HG03378 (cell line): ENCODE results near the gene MLANA.

Experiments used
- ATAC-seq: cut with Tn5 transposase; IDR thresholded peaks from one replicate; pipeline ENCODE4 v1.9.1; 2021; ENCODE audit warnings: mild to moderate bottlenecking, moderate library complexity; ENCODE audit not compliant: unreplicated experiment

MLANA gene

GRCh38 chr9:5897851-5898250, 7.2 kb downstream of the MLANA start:
- no peak for ATAC-seq

- ATAC-seq, result no peak
Measured at GRCh38 chr9:5899292-5899691, 8.6 kb downstream of the MLANA start.

- ATAC-seq, result no peak
Measured at GRCh38 chr9:5900622-5901021, 9.9 kb downstream of the MLANA start.

- ATAC-seq, result no peak
Measured at GRCh38 chr9:5902377-5902776, 11.7 kb downstream of the MLANA start.

GRCh38 chr9:5908918-5909317, 18.2 kb downstream of the MLANA start:
- ATAC-seq, result no peak

GRCh38 chr9:5909976-5910375, 19.3 kb downstream of the MLANA start:
- ATAC-seq, result no peak

GRCh38 chr9:5910413-5911057, 19.8 kb downstream of the MLANA start:
- no peak for ATAC-seq

- ATAC-seq, result no peak
Measured at GRCh38 chr9:5915438-5915837, 24.7 kb downstream of the MLANA start.

GRCh38 chr9:5917273-5917672, 26.6 kb downstream of the MLANA start:
- ATAC-seq, result no peak

GRCh38 chr9:5917888-5918287, 27.2 kb downstream of the MLANA start:
- ATAC-seq, result no peak

- no peak for ATAC-seq
Measured at GRCh38 chr9:5918460-5918859, 27.8 kb downstream of the MLANA start.

- peak; percentile 76 for ATAC-seq
Measured at GRCh38 chr9:5920860-5921328, 30.2 kb downstream of the MLANA start.

- ATAC-seq, result peak; percentile 44
Measured at GRCh38 chr9:5922192-5922591, 31.5 kb downstream of the MLANA start.

- no peak for ATAC-seq
Measured at GRCh38 chr9:5931657-5932056, 41.0 kb downstream of the MLANA start.

- ATAC-seq, result no peak
Measured at GRCh38 chr9:5938449-5938848, 47.8 kb downstream of the MLANA start.

- ATAC-seq, result no peak
Measured at GRCh38 chr9:5939530-5939929, 48.8 kb downstream of the MLANA start.

GRCh38 chr9:5941214-5941613, 50.5 kb downstream of the MLANA start:
- ATAC-seq, result no peak

GRCh38 chr9:5945112-5945511, 54.4 kb downstream of the MLANA start:
- no peak for ATAC-seq

GRCh38 chr9:5947912-5948311, 57.2 kb downstream of the MLANA start:
- no peak for ATAC-seq

- peak; percentile 65 for ATAC-seq
Measured at GRCh38 chr9:5949103-5949699, 58.5 kb downstream of the MLANA start.

GRCh38 chr9:5950261-5950660, 59.6 kb downstream of the MLANA start:
- no peak for ATAC-seq

GRCh38 chr9:5951686-5952211, 61.1 kb downstream of the MLANA start:
- no peak for ATAC-seq
